HG02763 (cell line): Measurements from ENCODE around the gene ASCL4.

Experiments used
- ATAC-seq: cut with Tn5 transposase; IDR thresholded peaks from one replicate; pipeline ENCODE4 v1.9.1; 2021; ENCODE audit warnings: mild to moderate bottlenecking, moderate library complexity; ENCODE audit not compliant: unreplicated experiment

ASCL4 gene

DNA sequence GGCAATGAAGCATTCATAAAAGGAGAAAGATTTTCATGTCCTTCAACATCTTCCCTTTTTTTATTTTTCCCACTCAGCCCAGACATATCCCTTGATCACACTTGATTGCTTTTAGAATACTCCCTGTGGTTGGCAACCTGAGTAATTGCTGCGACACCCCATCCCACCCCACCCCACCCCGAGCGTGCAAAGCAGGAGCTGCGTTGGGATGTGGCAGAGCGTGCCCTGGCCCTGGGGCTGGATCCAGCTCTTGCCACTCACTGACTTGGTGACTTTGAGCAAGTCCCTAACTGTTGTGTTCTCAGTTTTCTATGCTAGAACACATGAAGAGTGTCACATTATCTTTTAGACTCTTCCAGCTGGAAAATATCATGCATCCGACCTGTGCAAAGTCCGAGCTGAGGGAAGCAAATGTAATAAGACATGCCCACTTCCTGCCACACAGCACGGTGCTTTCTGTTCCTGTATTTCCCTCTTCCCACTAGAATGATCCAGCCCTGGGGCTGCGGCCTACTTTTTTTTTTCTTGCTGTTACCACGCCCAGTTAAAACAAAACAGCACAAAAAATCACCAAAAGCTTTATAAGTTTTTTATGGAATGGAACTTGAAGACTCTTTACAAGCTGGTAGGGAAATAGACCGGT lies 4.0 kb downstream of the ASCL4 start:
- no peak for ATAC-seq

DNA sequence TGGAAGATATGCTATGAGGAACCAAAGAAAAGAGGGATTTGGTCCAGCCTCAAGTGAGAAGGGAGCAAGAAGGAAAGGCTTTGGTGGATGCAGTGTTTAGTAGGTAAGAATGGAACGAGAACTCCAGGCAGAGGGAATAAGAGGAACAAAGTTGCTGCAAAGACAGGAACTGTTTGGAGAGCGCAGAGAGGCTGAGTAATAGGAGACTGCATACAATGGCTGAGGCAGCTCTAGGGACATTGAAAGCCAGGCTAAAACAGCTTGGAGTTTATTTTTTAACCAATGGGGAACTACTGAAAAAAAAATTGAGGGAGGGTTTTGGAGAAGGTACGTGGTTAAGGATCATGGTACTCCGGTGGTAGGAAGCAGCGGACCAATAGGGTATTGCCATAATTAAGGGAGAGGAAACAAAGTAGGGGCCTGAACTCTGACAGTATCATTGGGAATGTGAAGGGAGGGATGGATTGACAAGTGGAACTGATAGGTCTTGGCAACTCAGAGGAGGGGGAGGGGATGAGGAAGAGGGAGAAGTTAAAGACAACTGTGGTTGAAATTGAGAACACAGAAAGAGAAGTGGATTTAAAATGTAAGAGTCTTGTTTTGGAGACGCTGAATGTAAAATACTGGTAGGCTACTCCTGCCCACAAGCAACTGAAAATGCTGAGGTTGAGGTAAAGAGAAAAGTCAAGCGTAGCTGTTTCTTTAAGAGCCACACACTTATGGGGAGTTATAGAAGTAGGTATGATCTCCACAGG lies 4.8 kb downstream of the ASCL4 start:
- peak; percentile 55 for ATAC-seq

DNA sequence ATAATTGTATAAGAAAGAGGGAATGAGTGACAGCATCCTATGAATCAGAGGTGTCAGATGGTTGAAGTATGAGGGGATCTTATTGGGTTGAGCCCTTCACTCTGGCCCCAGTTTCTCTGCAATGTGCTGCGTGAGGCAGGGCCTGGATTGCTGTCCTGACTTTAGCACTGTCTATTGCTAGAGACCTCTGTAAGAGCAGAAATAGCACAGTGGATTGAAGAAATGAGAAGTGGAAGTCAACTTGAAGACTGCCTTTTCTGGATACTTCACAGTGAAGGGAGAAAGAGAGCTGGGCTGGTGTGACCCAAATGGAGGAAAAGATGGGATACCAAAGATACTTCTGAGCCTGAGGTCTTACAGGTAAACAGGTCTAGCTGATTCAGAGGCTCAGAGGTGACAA lies 5.8 kb downstream of the ASCL4 start:
- no peak for ATAC-seq

DNA sequence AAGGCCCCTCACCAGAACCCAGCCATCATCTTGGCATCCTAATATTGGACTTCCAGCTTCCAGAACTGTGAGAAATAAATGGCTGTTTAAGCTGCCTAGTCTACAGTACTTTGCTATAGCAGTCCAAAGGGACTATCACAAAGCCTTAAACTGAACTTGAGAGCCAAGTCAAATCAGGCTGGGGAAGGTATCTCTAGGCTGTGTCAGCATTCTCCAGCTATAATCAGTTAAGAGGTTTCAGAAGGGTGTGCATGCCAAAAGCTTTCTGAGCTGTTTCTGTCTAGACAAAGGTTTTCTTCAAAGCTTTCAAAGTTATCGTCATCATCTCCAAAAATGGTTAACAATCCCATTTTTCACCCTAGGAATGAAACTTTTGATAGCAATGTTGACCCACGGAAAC lies 7.6 kb downstream of the ASCL4 start:
- ATAC-seq, result no peak

DNA sequence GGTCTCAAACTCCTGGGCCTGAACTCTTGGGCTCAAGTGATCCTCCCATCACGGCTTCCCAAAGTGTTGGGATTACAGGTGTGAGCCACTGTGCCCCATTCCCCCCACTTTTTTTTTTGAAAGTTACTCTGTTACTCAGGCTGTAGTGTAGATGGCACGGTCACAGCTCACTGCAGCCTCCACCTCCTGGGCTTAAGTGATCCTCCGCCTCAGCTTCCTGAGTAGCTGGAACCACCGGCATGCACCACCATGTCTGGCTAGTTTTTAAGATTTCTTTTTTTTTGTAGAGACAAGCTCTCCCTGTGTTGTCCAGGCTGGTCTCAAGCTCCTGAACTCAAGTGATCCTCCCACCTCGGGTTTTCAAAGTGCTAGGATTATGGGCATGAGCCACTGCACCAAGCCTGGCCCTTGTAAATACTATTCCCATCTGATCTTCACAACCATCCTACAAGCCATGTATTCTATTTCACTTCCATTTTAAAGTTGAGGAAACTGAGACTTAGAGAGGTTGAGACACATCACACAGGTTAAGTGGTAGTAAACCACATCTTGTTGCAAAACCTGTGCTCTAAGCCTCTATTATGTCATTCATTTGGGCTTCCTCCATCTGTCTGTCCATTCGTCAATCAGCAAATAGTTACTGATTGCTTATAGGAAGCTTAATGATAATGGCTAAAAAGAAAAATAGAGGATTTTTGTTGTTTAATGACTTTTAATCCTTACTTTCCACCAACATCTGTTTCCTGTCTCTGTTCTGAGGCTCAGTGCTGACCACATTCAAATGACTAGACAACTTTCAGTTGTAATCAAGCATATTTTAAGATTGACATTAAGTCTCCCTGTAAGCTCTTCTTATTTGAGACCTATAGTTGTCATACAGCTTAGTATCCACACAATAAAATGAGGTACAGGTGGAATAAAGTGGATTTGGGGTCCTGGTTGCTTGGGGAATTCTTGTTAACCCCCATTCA lies 9.2 kb downstream of the ASCL4 start:
- ATAC-seq, result peak; percentile 61

DNA sequence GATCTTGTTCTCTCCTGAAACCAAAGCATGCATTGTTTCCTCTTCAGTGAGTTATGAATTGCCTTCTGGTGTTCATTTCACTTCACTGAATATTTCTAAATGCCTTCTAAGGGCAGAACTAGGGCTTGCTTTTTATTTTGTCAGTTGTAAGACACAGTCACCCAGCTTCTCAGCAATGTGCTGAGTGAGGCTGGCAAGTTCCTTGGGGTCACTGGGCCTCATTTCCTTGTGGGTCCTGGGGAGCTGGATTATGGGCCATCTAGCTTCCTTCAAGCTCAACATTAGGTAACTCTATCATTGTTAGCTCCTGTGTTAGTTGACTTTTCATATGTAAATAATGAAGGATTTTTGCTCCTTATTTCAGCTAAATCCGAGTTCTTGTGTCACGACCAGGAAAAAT lies 13.8 kb downstream of the ASCL4 start:
- ATAC-seq, result no peak

DNA sequence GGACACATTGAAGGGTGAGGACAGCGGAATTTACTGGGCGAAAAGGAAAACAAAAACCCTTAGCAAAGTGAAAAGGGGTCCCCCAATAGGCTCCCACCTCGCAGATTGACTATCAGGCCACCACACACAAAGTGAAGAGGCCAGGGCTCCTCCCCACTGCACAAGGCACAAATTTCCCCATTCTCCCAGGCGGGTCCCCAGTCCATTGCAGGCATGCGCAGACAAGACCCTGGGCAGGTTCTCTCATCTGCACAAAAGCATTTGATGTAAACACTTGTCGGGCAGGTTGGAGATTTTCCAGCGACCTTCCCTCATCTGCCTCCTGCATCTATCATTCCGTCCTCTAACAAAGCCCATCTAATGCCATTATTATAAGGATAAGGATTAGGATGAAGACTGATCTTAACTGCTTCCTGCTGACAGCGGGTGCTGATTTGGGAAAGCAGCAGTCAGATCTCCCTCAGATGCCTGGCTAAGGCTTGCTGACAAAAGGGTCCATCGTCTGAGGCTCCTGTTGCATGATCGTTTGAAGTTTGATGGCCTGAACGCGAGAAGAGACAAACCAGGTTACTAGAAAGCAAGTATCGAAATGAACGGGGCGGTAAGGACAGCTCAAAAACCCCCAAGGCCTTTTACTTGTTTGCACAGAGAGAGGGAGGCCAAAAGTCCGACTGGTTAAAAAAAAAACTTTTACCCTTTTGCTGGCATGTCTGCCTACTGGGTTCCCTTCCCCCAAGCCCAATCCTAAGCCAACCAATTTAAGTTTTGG lies 14.4 kb downstream of the ASCL4 start:
- ATAC-seq, result no peak

DNA sequence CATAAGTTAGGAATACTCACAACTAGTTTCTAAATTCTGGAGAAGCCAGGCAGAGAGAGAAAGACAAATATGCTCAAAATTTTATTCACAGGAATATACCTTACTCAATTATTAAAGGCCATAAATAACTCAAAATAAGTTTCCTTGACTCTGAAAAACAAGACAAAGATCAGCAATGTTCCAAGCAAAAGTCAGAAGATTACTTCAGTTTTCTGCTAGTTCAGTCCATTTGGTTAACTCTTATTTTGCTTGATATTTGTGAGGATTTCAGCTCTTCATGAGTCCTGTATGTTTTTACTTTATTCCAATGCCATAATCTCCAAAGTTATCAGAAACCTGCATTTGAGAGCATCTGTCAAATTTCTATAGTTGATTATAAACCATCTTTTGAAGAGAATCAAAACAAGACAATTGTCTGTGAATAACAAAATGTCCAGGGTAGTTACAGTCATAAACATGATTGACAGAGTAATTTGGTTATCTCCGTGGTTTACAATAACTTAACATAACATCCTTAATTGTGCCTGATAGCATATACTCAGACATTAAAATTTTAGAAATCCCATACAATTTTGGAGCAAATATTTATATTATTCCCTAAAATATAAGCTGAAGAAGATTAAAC lies 17.1 kb downstream of the ASCL4 start:
- ATAC-seq, result no peak

DNA sequence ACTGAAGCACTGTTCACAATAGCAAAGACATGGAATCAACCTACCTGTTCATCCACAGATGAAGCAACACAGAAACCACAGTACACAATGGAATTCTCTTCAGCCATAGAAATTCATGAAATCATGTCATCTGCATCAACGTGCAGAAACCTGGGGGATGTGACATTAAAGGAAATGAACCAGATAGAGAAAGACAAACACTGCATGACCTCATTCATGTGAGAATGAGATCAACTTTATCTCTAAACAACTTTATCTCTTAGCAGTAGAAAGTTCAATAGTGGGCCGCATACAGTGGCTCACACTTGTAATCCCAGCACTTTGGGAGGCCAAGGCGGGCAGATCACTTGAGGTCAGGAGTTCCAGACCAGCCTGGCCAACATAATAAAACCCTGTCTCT lies 19.9 kb downstream of the ASCL4 start:
- ATAC-seq, result no peak

DNA sequence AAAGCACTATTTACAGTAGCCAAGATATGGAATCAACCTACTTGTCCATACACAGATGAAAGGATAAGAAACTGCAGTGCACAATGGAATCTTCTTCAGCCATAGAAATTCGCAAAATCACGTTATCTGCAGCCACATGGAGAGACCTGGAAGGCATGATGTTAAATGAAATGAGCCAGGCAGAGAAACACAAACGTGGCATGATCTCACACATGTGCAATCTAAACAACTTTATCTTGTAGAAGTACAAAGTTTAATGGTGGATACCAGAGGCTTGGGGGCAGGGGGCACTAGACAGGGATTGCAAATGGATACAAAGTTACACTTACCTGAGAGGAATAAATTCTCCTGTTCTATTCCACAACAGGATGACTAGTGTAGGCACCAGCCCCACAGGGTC lies 24.1 kb downstream of the ASCL4 start:
- no peak for ATAC-seq

DNA sequence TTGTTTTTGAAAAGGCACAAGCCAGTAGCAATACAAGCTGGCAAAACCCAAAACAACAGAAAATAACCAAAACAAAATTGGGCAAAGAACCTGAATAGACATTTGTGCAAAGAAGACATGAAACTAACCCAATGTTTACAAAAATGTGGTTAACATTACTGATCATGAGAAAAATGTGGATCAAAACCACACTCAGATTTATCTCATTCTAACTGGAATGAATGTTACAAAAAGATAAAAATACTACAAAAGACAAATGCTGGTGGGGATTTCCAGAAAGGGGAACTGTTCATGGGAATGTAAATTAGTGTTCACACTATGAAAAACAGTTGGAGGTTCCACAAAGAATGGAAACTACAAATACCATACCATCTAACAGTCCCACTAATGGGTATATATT lies 26.6 kb downstream of the ASCL4 start:
- ATAC-seq, result no peak

DNA sequence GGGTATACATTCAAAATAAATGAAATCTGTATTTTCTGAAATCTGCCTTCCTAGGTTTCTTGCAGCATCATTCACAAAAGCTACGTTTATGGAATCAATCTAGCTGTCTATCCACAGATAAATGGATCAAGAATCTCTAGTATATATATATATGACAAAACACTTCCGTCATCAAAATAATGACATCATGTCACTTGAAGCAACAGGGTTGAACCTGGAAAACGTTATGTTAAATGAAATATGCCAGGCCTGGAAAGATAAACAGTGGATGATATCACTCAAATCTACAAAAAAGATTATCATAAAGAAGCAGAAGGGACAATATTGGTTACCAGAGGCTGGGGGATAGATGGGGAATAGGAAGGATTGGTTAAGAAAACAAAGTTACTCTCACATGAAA lies 28.6 kb downstream of the ASCL4 start:
- no peak for ATAC-seq

DNA sequence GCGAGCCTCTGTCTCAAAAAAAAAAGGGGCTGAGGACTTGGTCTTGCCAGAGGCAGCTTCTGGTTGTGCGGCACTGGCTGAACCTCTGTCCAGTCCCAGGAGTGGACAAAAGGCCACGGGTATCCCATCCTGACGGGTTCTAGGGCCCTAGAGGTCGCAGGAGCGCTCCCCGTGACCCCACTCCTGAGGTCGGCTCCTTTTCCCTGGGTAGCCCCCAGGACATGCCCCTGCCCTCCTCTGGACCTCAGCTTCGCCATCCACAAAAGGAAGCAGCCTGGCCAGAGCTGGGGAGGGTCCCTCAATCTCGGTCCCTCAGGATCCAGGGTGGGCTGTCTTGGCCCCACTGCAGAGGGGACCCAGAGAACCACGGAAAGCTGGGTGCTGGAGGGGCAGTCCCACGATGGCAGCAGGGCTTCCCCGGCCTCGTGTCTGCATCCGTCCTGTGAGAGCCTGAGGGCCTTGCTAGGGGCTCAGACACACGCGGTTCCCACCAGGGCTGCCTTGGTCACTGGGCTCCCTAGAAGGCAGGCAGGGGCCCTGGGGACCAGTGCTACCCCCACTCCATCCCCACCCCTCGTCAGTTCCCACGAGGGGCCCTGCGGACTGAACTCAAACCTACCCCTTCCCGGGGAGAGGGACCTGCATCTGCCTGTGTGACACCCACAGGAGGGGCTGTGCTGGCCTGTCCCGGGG lies 31.1 kb downstream of the ASCL4 start:
- ATAC-seq, result no peak

DNA sequence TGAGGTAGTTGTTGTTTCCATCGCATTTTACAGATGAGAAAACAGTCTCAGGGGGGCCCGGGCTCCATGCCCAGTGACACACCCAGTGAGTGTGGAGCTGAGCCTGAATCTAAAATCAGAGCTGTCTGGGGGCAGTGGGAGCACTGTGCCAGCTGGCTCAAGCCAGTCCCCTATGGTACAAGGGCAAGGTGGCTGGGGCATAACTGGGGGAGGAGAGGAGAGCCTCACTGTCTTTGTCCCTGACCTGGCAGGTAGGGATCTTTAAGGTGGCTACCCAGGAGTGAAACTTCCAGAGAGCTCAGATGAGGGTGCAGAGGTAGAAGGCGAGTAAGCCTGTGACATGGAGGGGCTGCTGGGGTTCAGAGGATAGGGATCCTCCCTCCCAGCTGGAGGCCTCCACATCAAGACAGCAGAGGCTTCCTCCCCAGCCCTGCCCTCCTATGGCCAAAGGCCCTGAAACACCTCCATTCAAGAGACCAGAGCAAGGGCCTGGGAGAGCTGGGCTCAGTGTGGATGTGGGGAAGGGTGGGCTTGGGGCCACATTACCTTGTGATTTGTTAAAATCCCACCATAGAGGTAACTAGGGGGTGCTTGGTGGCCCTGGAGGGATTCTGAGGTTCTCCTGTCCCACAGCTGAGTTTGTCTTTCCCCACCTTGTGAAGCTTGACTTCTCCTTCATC lies 33.1 kb downstream of the ASCL4 start:
- no peak for ATAC-seq

DNA sequence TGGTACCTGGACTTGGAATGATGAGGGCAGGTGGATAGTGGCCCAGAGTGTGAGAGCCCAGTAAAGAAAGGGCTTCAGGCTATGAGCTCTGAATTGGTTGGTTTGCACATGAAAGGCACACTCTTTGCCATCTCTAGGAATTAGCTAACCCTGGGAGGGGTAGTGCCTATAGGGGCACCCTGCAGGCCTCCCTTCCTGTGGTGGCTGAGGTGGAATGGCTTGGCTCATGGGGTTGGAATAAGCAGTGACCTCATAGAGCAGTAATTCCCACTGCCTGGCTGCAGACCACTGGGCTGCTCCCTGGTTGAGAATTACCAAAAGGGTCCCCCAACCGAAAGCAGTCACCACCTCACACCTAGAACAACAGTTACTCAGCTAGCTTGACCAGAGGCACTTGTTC lies 42.7 kb downstream of the ASCL4 start:
- ATAC-seq, result no peak

DNA sequence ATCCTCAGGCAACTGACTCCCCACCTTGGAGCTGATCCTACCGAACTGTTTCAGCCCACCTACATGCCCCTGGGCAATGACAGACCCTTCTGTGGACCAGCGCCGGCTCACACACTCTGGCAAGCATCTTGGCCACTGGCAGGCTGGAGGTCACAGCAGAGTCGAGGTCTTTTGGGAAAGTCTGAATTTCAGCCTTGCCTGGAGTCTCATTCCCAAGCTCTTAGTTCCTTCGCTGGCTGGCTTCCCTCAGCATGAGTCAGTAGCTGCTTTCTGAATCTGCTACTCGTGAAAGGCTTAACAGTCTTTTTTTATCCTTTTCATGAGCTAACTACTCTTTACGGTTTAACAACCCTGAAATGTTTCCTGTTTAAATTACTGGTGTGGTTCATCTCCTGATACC lies 44.5 kb downstream of the ASCL4 start:
- ATAC-seq, result no peak

DNA sequence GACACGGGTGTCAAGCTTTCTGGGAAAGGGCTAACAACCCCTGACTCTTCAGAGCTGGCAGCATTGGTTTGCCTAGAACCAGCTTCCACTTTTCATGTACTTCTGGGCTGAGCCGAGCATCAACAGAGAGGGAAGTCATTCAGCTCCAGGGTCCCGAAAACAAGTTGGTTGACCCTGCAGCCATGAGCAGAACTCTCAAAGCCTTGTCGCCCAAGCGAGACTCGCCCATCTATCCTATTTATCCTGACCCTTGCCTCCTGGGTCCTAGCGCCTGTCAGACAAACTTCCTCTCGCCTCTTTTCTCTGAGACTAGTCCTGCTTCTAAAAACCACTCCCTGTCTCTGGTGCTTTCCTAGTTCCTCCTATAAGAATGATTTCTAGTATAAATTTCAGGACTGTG lies 47.9 kb downstream of the ASCL4 start:
- no peak for ATAC-seq
